Loucy (cell line): ENCODE measurements around the gene MAMLD1.

ENCODE experiments used
- CTCF ChIP-seq: fragments of 200-600 bp; sonication (generic); conservative IDR thresholded peaks from 2 replicates; pipeline ENCODE4 v1.5.1; 2014; ENCODE audit warnings: mild to moderate bottlenecking, antibody characterized with exemption, low read length
- EZH2phosphoT487 ChIP-seq: fragments of 200-600 bp; IDR thresholded peaks from 2 replicates; pipeline ENCODE4 v1.6.1; 2018; ENCODE audit warnings: antibody characterized with exemption, mild to moderate bottlenecking, moderate library complexity, borderline replicate concordance

GRCh38 chrX:150316564-150316963, 46.6 kb upstream of the MAMLD1 start:
- TF ChIP-seq CTCF (no peak), EZH2phosphoT487 (no peak)
